Astrocyte (in vitro differentiated cells and primary cell): ENCODE results near the gene KCNK13. TPM values are rescaled to one million over a fixed set of nuclear protein-coding genes. Genes with fewer than 3 reads are reported as not detected.

Experiments
- DNase-seq: peaks from one replicate; pipeline ENCODE4 v3.0.0-alpha.2; 2010; ENCODE audit warnings: low read depth
- FAIRE-seq: peaks from 2 replicates; lab custom pipeline; 2011; peaks lifted over from hg19 to GRCh38; lab: Jason Lieb, UNC
- H2AFZ ChIP-seq: 2 replicates; pipeline ENCODE4 v1.6.0; 2012; ENCODE audit warnings: low read depth, low read length, inconsistent platforms
- H3K27ac ChIP-seq: 2 replicates; pipeline ENCODE4 v1.5.1; 2011; ENCODE audit warnings: low read depth, low read length, inconsistent platforms
- H3K27me3 ChIP-seq: 2 replicates; pipeline ENCODE4 v1.6.0; 2011; ENCODE audit warnings: low read length, inconsistent platforms; ENCODE audit not compliant: insufficient read depth
- H3K36me3 ChIP-seq: 2 replicates; pipeline ENCODE4 v1.5.1; 2011; ENCODE audit warnings: low read length, inconsistent platforms; ENCODE audit not compliant: insufficient read depth
- H3K4me1 ChIP-seq: 2 replicates; pipeline ENCODE4 v1.5.1; 2011; ENCODE audit warnings: low read length, inconsistent platforms; ENCODE audit not compliant: insufficient read depth
- H3K4me2 ChIP-seq: 2 replicates; pipeline ENCODE4 v1.6.0; 2012; ENCODE audit warnings: low read length, inconsistent platforms
- H3K4me3 ChIP-seq: 2 replicates; pipeline ENCODE4 v1.5.1; 2011; ENCODE audit warnings: low read depth, mild to moderate bottlenecking, low read length, inconsistent platforms; ENCODE audit not compliant: insufficient read depth
- H3K79me2 ChIP-seq: 2 replicates; pipeline ENCODE4 v1.6.0; 2012; ENCODE audit warnings: mild to moderate bottlenecking, low read length, inconsistent platforms; ENCODE audit not compliant: insufficient read depth
- H3K9ac ChIP-seq: 2 replicates; pipeline ENCODE4 v1.6.0; 2012; ENCODE audit warnings: mild to moderate bottlenecking, low read length, inconsistent platforms
- H3K9me3 ChIP-seq: 2 replicates; pipeline ENCODE4 v1.5.1; 2012; ENCODE audit warnings: low read depth, mild to moderate bottlenecking, low read length, inconsistent platforms; ENCODE audit not compliant: insufficient read depth
- H4K20me1 ChIP-seq: 2 replicates; pipeline ENCODE4 v1.6.0; 2012; ENCODE audit warnings: low read length, inconsistent platforms; ENCODE audit not compliant: insufficient read depth
- H3K27ac Mint-ChIP-seq: one replicate; pipeline ENCODE4 v1.8.0; 2021; ENCODE audit warnings: mild to moderate bottlenecking, mixed read lengths; ENCODE audit not compliant: unreplicated experiment
- H3K27me3 Mint-ChIP-seq: one replicate; pipeline ENCODE4 v1.8.0; 2021; ENCODE audit warnings: low read depth, mixed read lengths; ENCODE audit not compliant: unreplicated experiment
- H3K36me3 Mint-ChIP-seq: one replicate; pipeline ENCODE4 v1.8.0; 2021; ENCODE audit warnings: low read depth, mixed read lengths; ENCODE audit not compliant: unreplicated experiment
- H3K4me1 Mint-ChIP-seq: one replicate; pipeline ENCODE4 v1.8.0; 2021; ENCODE audit warnings: low read depth, mixed read lengths; ENCODE audit not compliant: unreplicated experiment
- H3K4me3 Mint-ChIP-seq: one replicate; pipeline ENCODE4 v1.8.0; 2021; ENCODE audit warnings: mild to moderate bottlenecking, moderate library complexity, mixed read lengths; ENCODE audit not compliant: unreplicated experiment
- H3K9me3 Mint-ChIP-seq: one replicate; pipeline ENCODE4 v1.8.0; 2021; ENCODE audit warnings: mild to moderate bottlenecking, mixed read lengths; ENCODE audit not compliant: unreplicated experiment
- EZH2 ChIP-seq: IDR thresholded peaks from 2 replicates; pipeline ENCODE4 v1.6.1; 2012; ENCODE audit warnings: mild to moderate bottlenecking, low read length, inconsistent platforms; ENCODE audit not compliant: insufficient read depth
- total RNA-seq: library from RNA; stranded (reverse); gene quantifications from 2 replicates; pipeline ENCODE4 v1.2.1, GENCODE V29; 2021
- TF ChIP-seq, protein P1 (sequence below): IDR thresholded peaks from 2 replicates; pipeline ENCODE4 v1.5.1; 2011; ENCODE audit warnings: low read depth, mild to moderate bottlenecking, inconsistent platforms, low read length, moderate library complexity; ENCODE audit not compliant: insufficient read depth

The KCNK13 gene
- total RNA-seq, 1 donor from 2014 or later = 0.09 TPM

- H3K36me3 Mint-ChIP-seq = peaks cover 5% of the 10 kb centered on the region
- Histone ChIP-seq H3K27ac (no peak overlapping the region), H3K27me3 (no peaks in the 10 kb centered on the region), H3K9ac (no peak overlapping the region), H2AFZ (no peak overlapping the region), H3K79me2 (no peaks in the 10 kb centered on the region), H3K4me2 (no peak overlapping the region), H3K9me3 (no peaks in the 10 kb centered on the region), H3K4me3 (no peak overlapping the region), H3K36me3 (no peaks in the 10 kb centered on the region), H4K20me1 (no peaks in the 10 kb centered on the region), H3K4me1 (peaks cover 6% of the 10 kb centered on the region)
- H3K4me3 Mint-ChIP-seq = no peak overlapping the region
- H3K4me1 Mint-ChIP-seq = peaks cover 4% of the 10 kb centered on the region
- no peak for TF ChIP-seq EZH2
- TF ChIP-seq, protein P1, sequence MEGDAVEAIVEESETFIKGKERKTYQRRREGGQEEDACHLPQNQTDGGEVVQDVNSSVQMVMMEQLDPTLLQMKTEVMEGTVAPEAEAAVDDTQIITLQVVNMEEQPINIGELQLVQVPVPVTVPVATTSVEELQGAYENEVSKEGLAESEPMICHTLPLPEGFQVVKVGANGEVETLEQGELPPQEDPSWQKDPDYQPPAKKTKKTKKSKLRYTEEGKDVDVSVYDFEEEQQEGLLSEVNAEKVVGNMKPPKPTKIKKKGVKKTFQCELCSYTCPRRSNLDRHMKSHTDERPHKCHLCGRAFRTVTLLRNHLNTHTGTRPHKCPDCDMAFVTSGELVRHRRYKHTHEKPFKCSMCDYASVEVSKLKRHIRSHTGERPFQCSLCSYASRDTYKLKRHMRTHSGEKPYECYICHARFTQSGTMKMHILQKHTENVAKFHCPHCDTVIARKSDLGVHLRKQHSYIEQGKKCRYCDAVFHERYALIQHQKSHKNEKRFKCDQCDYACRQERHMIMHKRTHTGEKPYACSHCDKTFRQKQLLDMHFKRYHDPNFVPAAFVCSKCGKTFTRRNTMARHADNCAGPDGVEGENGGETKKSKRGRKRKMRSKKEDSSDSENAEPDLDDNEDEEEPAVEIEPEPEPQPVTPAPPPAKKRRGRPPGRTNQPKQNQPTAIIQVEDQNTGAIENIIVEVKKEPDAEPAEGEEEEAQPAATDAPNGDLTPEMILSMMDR = no peak
- no peaks in the 10 kb centered on the region for H3K9me3 Mint-ChIP-seq
- H3K27me3 Mint-ChIP-seq = no peaks in the 10 kb centered on the region
- FAIRE-seq (no peak), DNase-seq (no peak)
- H3K27ac Mint-ChIP-seq = no peak overlapping the region
Measured at GRCh38 chr14:90042496-90043252, 19.1 kb upstream of the KCNK13 start.

DNA sequence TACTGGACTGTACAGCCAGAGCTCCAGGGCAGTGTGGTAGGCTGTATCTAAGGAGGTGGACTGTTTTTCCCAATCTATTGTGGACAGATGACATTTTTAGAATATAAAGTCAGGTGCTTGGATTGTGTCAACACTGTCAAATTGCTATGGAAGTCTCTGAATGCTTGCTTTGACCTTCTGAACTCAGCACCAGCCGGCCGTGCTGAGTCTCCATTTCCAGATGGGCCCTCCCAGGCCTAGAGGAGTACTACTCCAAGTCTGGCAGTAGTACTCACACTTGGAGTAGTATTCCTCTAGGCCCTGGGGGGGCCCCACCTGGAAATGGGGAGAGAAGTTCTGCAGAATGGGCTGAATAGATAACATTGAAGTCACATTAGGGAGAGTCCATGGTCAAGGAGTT lies 16.2 kb upstream of the KCNK13 start:
- Histone ChIP-seq H2AFZ (no peak overlapping the region), H3K4me3 (no peak overlapping the region), H3K9ac (no peak overlapping the region), H3K79me2 (no peaks in the 10 kb centered on the region), H3K36me3 (no peaks in the 10 kb centered on the region), H3K27me3 (no peaks in the 10 kb centered on the region), H3K27ac (no peak overlapping the region), H3K4me2 (no peak overlapping the region), H4K20me1 (no peaks in the 10 kb centered on the region), H3K4me1 (no peaks in the 10 kb centered on the region), H3K9me3 (no peaks in the 10 kb centered on the region)
- no peaks in the 10 kb centered on the region for H3K9me3 Mint-ChIP-seq
- no peaks in the 10 kb centered on the region for H3K4me1 Mint-ChIP-seq
- H3K4me3 Mint-ChIP-seq = no peak overlapping the region
- H3K27me3 Mint-ChIP-seq = peaks cover under 1% of the 10 kb centered on the region
- DNase-seq (no peak), FAIRE-seq (no peak)
- TF ChIP-seq, protein P1 = no peak
- TF ChIP-seq EZH2 = no peak
- H3K27ac Mint-ChIP-seq = no peak overlapping the region
- peaks cover 6% of the 10 kb centered on the region for H3K36me3 Mint-ChIP-seq

DNA sequence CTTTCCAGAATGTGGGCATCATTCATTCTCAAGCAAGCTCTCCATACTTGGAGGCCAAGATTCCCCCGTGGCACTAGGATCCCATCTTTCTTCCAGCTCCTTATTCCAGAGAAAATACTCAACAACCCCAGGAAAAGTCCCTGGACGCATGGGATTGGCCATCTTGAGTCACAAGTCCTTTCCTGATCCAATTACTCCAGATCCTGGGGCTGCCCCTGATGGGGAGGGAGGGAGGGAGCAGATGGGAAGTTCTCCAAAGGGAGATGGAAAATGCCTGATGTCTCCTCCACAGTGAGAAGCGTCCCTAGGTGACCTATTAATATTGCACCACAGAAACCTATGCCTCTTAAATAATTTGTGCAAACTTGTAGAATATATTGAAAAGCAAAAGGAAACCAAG lies 12.4 kb upstream of the KCNK13 start:
- Histone ChIP-seq H3K9me3 (no peaks in the 10 kb centered on the region), H3K4me3 (no peak overlapping the region), H3K9ac (no peak overlapping the region), H3K4me1 (peaks cover 4% of the 10 kb centered on the region), H2AFZ (no peak overlapping the region), H3K36me3 (no peaks in the 10 kb centered on the region), H3K4me2 (no peak overlapping the region), H3K27ac (no peak overlapping the region), H3K27me3 (no peaks in the 10 kb centered on the region), H3K79me2 (no peaks in the 10 kb centered on the region), H4K20me1 (no peaks in the 10 kb centered on the region)
- H3K27me3 Mint-ChIP-seq = peaks cover 12% of the 10 kb centered on the region
- no peaks in the 10 kb centered on the region for H3K4me1 Mint-ChIP-seq
- H3K27ac Mint-ChIP-seq = no peak overlapping the region
- TF ChIP-seq, protein P1 = no peak
- no peak for TF ChIP-seq EZH2
- H3K9me3 Mint-ChIP-seq = no peaks in the 10 kb centered on the region
- DNase-seq (no peak), FAIRE-seq (no peak)
- H3K36me3 Mint-ChIP-seq = peaks cover 3% of the 10 kb centered on the region
- H3K4me3 Mint-ChIP-seq = no peak overlapping the region
